Vagina (tissue), 2 donors: Measurements from ENCODE around the gene NME4. TPM values are rescaled to one million over a fixed set of nuclear protein-coding genes. Genes with fewer than 3 reads are reported as not detected.
"Not testable (repeated sequence)": the region's sequence is repeated elsewhere in the genome, so short reads cannot be mapped to it uniquely, and the experiment has no call there.

Source experiments
- DNase-seq, 2 donors: peaks; one replicate each; pipeline ENCODE4 v3.0.0-alpha.2; 2017; ENCODE audit errors: extremely low spot score in 2 of 2
- H3K27ac ChIP-seq: fragments of 200-600 bp; sonication (generic); one replicate; pipeline ENCODE4 v1.5.1; 2019
- H3K27me3 ChIP-seq: fragments of 200-600 bp; sonication (generic); one replicate; pipeline ENCODE4 v1.5.1; 2019
- H3K36me3 ChIP-seq, 2 donors: fragments of 200-600 bp; sonication (generic); one replicate each; pipeline ENCODE4 v1.5.1; 2017 to 2019
- H3K4me1 ChIP-seq: fragments of 200-600 bp; sonication (generic); one replicate; pipeline ENCODE4 v1.5.1; 2019
- H3K4me3 ChIP-seq, 2 donors: fragments of 200-600 bp; sonication (generic); 1 replicate in 1 of 2; 2 replicates in 1 of 2; pipeline ENCODE4 v1.5.1; 2016 to 2019
- H3K9me3 ChIP-seq: fragments of 200-600 bp; sonication (generic); one replicate; pipeline ENCODE4 v1.5.1; 2019
- POLR2A ChIP-seq, 2 donors: fragments of 450-650 bp; IDR thresholded peaks; one replicate each; pipeline ENCODE4 v1.6.1; 2017; ENCODE audit warnings: antibody characterized with exemption in 2 of 2, mild to moderate bottlenecking in 2 of 2, moderate library complexity in 2 of 2
- POLR2AphosphoS5 ChIP-seq, 2 donors: sonication (generic); formaldehyde crosslinking; IDR thresholded peaks; one replicate each; pipeline ENCODE4 v1.9.0; 2017; ENCODE audit warnings: antibody characterized with exemption in 2 of 2, mild to moderate bottlenecking in 2 of 2, low read depth in 1 of 2; ENCODE audit not compliant: insufficient read depth in 1 of 2
- intact Hi-C: fragments of 100-400 bp; cut with DNase I; formaldehyde crosslinking; loops from one replicate; pipeline ENCODE4 v1.15.1; 2023
- total RNA-seq: library from RNA; depleted of rRNA; stranded (reverse); fragments of >200 nt; gene quantifications from one replicate; pipeline ENCODE4 v1.2.3, GENCODE V29; 2016
- TF ChIP-seq, protein P1 (sequence below), 3 experiments: fragments of 450-650 bp in 2 of 3; fragments of 200-600 bp in 1 of 3; sonication (generic) in 1 of 3; IDR thresholded peaks; one replicate each; pipeline ENCODE4 v1.5.1; 2017 to 2019; ENCODE audit warnings: antibody characterized with exemption in 3 of 3, mild to moderate bottlenecking in 2 of 3, moderate library complexity in 2 of 3

NME4 gene
- total RNA-seq, 1 donor from 2014 or later = 88.6 TPM

DNA sequence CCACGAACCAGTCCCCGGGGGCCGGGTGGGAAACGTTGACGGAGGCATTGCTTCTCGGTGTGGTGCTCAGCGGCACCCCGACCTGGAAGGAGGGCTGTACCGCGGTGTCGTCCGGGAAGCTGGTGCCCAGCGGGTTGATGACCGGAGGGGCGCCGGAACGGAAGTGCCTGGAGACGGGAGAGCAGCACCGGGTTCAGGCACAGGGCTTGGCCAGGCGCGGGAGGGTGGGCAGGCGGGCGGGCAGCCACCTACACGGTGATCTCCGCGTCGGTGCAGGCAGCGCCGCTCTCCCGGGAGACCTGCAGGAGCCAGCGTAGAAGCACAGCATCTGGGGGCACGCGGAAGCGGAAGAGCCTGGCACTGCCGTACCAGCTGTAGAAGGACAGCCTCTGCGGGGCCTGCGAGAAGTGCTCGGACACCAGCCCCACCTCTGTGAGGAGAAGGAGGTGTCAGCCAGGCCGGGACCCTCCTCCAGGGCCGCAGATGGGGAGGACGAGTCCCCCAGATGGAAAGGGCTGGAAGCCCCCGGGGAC lies 19.5 kb upstream of the NME4 start:
- Histone ChIP-seq H3K4me1 (peaks cover 27% of the 10 kb centered on the region), H3K27ac (no peak overlapping the region), H3K36me3 (peaks cover 0 to 29% of the 10 kb centered on the region in 2 donors), H3K4me3 (no peak overlapping the region), H3K27me3 (no peaks in the 10 kb centered on the region), H3K9me3 (no peaks in the 10 kb centered on the region)
- DNase-seq = no peak
- TF ChIP-seq POLR2A (IDR thresholded peaks at IDR 0.05) = no peak
- TF ChIP-seq POLR2AphosphoS5 (IDR thresholded peaks at IDR 0.05; ENCODE audit: insufficient read depth in 1 of 2, low read depth in 1 of 2) = no peak
- TF ChIP-seq, protein P1, sequence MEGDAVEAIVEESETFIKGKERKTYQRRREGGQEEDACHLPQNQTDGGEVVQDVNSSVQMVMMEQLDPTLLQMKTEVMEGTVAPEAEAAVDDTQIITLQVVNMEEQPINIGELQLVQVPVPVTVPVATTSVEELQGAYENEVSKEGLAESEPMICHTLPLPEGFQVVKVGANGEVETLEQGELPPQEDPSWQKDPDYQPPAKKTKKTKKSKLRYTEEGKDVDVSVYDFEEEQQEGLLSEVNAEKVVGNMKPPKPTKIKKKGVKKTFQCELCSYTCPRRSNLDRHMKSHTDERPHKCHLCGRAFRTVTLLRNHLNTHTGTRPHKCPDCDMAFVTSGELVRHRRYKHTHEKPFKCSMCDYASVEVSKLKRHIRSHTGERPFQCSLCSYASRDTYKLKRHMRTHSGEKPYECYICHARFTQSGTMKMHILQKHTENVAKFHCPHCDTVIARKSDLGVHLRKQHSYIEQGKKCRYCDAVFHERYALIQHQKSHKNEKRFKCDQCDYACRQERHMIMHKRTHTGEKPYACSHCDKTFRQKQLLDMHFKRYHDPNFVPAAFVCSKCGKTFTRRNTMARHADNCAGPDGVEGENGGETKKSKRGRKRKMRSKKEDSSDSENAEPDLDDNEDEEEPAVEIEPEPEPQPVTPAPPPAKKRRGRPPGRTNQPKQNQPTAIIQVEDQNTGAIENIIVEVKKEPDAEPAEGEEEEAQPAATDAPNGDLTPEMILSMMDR (IDR thresholded peaks at IDR 0.05) = no peak
- intact Hi-C loops = no loop called here

DNA sequence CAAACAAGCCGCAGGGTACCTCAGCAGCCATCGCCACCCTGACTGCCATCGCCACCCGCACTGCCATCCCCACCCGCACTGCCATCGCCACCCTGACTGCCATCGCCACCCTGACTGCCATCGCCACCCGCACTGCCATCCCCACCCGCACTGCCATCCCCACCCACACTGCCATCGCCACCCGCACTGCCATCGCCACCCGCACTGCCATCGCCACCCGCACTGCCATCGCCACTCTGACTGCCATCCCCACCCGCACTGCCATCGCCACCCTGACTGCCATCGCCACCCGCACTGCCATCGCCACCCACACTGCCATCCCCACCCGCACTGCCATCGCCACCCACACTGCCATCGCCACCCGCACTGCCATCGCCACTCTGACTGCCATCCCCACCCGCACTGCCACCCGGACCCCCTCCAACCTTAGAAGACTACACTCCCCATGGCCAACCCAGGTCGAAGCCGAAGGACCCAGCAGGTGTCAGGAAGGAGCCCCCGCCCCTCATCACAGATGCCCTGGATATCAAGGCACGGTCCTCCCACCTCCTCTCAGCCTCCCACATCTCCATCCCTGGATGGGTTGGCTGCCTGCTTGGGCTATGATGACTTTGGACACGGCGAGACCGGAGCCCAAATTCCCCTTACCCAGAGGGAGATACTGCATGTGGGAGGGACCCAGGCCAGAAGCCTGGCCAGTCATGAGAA lies 18.7 kb upstream of the NME4 start:
- H3K27me3 ChIP-seq, DNase-seq, H3K4me3 ChIP-seq, H3K9me3 ChIP-seq, H3K27ac ChIP-seq, intact Hi-C loops: not testable (repeated sequence)
- Histone ChIP-seq H3K36me3 (peaks cover 0 to 29% of the 10 kb centered on the region in 2 donors), H3K4me1 (peaks cover 35% of the 10 kb centered on the region)

DNA sequence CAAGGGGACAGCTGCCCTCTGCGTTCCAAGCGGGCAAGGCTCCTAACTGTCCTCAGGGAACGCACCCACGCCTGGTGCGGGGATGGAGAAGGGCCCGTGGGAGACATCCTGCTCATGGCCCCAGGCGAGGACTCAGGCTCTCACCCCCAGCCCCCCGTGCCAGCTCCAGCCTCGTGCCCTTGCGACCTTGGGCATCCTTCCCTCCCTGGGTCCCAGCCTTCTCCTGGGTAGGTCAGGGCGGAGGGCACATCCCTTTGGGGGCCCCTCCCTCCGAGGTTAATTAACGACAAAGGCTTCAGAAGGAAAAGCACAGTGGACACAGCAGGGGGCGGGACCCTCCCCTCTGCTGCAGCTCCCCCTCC lies 18.2 kb upstream of the NME4 start:
- no peak for TF ChIP-seq POLR2AphosphoS5 (IDR thresholded peaks at IDR 0.05; ENCODE audit: insufficient read depth in 1 of 2, low read depth in 1 of 2)
- no peak for TF ChIP-seq POLR2A (IDR thresholded peaks at IDR 0.05)
- TF ChIP-seq, protein P1 (IDR thresholded peaks at IDR 0.05) = no peak
- no peak overlapping the region for H3K27ac ChIP-seq
- no peaks in the 10 kb centered on the region for H3K9me3 ChIP-seq
- H3K4me3 ChIP-seq = no peak overlapping the region
- no peak for DNase-seq
- H3K27me3 ChIP-seq = no peaks in the 10 kb centered on the region
- H3K4me1 ChIP-seq = peaks cover 40% of the 10 kb centered on the region
- H3K36me3 ChIP-seq = peaks cover 0 to 28% of the 10 kb centered on the region in 2 donors
- intact Hi-C loops = no loop called here

DNA sequence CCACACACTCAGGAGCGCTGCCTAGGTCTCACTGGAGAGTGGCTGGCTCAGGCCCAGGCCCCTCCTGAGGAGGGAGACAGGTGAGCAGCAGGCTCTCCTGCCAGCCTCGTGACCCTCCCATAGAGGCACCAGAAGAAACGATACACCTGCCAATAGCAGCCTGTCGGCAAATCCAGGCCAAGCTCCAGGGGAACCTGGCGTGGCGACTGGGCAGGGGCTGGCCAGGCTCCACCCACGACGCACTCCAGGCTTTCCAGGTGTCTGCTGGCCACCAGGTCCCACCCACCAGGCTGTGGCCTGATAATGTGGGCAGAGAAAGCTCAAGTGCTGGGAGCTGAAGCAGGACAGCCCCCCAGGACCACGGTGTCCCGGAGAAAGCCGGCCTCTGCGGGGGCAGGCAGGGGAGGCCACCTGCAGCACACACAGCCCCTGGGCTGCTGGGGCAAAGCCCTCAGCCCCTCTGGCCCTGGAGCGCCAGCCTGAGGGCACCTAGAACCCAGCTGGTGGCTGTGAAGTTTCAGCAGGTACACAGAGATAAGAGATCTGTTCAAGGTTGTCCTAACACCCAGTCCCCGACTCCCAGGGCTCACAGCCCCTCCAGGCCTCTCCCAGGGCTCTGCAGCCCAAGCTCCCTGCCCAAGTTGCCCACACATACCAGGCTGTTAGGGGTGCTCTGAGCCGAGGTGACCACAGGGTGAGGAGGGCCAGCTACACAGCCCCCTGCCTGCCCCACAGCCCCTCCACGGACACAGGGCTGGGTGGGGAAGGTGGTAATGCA lies 17.6 kb upstream of the NME4 start:
- peaks cover 0 to 22% of the 10 kb centered on the region in 2 donors for H3K36me3 ChIP-seq
- TF ChIP-seq, protein P1 (IDR thresholded peaks at IDR 0.05) = no peak
- TF ChIP-seq POLR2AphosphoS5 (IDR thresholded peaks at IDR 0.05; ENCODE audit: insufficient read depth in 1 of 2, low read depth in 1 of 2) (no peak), POLR2A (IDR thresholded peaks at IDR 0.05) (no peak)
- intact Hi-C loops = no loop called here
- no peak for DNase-seq
- no peak overlapping the region for H3K4me3 ChIP-seq
- H3K27me3 ChIP-seq = no peaks in the 10 kb centered on the region
- H3K9me3 ChIP-seq = no peaks in the 10 kb centered on the region
- no peak overlapping the region for H3K27ac ChIP-seq
- H3K4me1 ChIP-seq = peaks cover 44% of the 10 kb centered on the region

DNA sequence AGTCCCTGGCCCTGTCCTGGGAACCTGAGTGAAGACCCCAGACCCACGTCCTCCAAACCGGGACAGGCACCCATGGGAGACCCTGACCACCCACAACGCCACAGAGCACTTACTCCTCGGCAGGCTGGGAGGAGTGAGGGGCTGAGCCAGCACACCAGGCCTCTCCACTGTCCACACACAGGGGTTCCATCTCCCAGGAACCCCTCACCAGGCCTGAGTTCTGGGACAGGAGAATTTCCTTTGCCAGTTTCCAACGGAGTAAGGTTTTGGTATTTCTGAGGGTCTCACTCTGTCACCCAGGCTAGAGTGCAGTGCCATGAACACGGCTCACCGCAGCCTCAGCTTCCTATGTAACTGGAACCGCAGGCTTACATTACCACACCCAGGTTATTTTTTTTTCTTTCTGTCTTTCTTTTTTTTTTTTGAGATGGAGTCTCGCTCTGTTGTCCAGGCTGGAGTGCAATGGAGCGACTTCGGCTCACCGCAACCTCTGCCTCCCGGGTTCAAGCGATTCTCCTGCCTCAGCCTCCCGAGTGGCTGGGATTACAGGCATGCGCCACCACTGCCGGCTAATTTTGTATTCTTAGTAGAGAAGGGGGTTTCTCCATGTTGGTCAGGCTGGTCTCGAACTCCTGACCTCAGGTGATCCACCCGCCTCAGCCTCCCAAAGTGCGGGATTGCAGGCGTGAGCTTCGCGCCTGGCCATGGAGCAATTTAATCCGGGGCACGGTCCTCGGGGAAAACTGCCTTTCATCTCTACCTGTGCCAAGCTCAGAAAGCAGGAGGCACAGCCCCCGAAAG lies 16.8 kb upstream of the NME4 start:
- Histone ChIP-seq H3K36me3 (peaks cover 0 to 18% of the 10 kb centered on the region in 2 donors), H3K4me1 (peaks cover 44% of the 10 kb centered on the region)

More for the DNA sequence above, 16.8 kb upstream of the NME4 start:
- DNase-seq = no peak
- no peak overlapping the region for H3K27ac ChIP-seq
- intact Hi-C loops = loop anchor here (10.0 kb wide), 1 partner anchor 265 kb away; the partner anchor contains the start of genes MCRIP2 and WDR90
- H3K9me3 ChIP-seq = no peaks in the 10 kb centered on the region
- H3K27me3 ChIP-seq = no peaks in the 10 kb centered on the region
- TF ChIP-seq, protein P1 (IDR thresholded peaks at IDR 0.05) = no peak
- no peak for TF ChIP-seq POLR2AphosphoS5 (IDR thresholded peaks at IDR 0.05; ENCODE audit: insufficient read depth in 1 of 2, low read depth in 1 of 2)
- TF ChIP-seq POLR2A (IDR thresholded peaks at IDR 0.05) = no peak
- peak overlapping the region; percentile 84 to 98 for H3K4me3 ChIP-seq
